Activated CD4-positive, CD25-positive, alpha-beta regulatory T cell treated with anti-CD3 and anti-CD28 coated beads, Interleukin-2, amount 50 U/mL, for 72 hours (primary cell): ENCODE measurements around the gene BMP10.

Source experiments
- DNase-seq: peaks from one replicate; pipeline ENCODE4 v3.0.0; 2021

BMP10 gene

DNA sequence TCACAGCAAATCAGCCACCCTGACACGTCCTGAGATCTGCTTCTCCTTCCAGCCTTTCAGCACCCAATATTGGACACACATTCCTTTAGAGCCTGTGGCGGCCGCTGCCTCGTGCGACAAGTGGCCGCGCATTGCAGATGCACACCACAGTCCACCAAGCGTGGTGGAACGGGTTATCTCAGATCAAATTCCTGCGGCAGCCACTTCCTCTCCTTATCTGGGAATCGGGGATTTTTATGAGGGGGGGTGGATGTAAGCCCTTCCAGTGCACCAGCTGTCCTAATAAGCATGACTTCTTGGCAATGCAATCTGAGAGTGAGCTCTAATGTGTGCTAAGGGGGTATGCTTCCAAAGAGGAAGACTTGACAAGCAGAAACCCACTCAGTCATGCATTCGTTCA, 18.3 kb upstream of the BMP10 start:
- DNase-seq = no peak

DNA sequence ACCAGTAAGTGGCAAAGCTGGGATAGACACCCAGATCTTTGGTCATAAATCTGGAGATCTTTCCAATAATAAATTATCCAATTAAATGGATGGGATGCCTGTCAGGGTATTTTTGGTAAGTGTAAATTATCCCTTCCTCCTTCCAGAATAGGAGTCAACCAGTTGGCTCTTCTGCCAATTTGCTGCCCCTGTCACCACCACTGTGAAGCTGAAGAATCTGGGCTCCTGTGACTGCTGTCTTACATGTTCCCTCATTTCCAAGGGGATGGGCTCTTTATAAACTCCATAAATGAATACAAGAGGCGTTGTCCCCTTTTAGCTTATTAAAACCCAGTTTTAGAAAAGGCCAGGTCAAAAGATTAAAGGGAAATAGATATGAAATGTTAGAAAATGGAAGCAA, 17.8 kb upstream of the BMP10 start:
- DNase-seq = no peak

DNA sequence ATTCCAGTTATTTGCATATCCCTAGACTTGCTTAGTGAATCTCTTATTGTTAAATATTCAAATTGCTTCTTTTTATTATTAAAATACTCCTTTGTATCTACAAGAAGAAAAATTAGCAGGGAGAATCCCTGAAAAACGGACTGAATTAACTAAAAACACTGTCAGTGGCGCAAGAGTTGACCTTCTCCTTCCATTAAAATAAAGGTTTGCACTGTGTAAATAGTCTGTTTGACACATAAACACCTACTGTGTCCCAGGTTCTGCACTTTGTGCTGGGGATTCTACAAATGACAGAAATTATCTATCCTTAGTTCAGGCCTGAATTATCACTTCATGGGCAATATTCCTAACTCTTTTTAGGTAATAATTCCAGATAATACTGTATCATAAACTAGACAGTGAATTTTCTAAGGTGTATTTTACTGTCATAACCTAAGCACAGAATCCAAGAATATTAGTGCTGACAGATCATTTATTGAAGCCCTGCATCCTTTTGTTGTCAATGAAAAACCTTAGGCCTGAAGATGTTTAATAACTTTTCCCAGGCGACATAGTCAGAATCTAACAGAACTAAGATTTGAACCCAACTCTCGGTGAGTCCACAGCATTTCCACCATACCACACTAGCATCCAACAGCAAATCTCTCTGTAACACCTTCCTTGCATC, 17.0 kb upstream of the BMP10 start:
- DNase-seq = no peak

DNA sequence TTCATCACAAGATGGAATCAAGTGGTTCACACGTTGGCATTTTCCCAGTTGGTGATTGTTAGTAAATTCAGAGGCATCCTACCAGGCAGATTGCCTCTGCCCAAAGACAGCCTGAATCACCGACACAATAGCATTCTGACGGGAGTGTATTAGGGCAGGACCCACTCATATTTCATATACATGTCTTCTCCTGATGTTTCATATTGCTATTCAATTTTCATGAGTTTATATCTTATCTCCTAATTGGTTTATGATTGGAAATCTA, 14.5 kb upstream of the BMP10 start:
- DNase-seq = no peak

DNA sequence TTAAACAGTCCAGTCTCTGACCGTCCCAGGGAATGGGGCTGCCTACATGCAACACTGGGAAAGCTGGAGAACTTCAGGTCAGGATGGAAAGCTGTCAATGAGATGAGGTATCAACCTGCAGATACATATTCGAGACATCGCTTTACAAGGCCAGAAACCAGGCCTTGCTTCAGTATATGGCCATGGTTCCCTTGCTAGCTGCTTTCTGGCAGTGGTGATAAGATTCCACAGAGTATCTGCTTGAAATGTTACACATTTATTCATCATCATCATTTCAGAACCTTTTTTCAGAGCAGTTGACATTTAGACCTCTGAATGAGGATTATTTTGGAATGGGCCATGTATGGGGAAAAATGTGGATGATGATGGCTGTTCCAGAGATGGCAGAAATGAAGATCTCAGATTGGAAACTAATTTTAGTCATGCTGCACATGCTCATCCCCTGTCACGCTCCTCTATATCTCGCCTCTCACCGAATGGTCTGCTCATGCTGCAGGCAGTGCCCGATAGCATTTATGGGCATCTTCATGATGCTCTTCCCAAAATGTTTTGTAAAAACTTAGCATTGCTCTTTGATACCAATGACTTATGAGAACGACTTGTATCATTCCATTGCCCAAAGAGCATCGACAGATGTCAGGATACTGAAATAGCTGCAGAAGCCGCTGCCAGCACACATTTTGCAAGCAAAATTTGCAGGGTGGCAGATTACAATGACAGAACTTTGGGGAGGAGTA, 14.0 kb upstream of the BMP10 start:
- DNase-seq = no peak

DNA sequence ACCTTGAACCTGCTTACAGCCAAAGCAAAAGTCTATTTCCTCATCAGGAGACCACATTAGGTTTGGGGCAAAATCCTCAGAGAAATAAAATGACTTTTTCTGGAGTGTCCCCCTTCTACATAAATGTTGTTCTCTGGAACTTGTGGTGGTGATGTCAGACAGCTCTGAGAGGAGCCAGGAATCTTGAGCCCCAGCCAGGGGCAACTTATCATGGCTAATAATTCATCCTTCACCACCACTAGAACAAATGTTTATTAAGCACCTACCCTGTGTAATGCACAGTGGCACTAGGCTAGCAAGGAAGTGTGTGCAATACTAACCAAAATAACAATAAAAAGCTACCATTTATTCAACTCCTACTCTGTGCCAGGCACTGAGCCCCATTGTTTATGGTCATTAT, 9.0 kb upstream of the BMP10 start:
- DNase-seq = no peak

DNA sequence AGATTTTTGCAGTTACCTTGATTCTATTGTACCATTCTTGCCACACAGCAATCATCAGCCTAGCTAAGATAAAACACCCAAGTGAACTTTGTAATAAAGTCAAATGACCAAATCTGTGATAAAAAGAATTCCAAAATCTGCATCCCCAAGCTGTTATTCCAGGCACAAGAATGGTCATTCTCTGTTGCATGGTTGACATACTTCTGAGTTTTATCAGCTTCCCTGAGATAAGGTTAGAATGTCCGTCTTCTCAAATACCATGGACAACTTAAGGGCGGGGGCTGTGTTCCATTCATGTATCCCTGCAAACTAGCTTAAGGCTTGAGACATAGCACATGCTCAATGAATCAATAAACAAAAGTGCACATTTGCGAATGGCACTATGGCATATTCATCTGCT, 8.1 kb upstream of the BMP10 start:
- no peak for DNase-seq

DNA sequence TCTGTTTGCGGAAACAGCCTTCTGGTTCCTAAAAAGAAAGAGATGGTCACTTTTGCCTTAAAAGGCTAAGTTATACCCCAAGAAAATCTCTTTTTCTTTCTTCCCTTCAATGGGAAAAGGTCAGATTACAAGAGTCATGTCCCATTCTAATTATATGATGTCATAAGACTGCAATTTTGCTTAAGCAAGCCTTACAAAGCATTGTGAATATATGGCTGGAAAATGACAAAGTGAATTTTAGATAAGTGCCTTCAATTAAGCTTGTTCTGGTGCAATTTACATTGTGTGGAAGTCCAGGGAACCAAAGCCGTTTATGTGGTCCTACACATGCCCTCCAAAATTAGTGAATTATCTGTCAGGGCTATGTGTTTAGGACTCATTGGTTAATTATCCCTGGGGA, 7.6 kb upstream of the BMP10 start:
- no peak for DNase-seq

DNA sequence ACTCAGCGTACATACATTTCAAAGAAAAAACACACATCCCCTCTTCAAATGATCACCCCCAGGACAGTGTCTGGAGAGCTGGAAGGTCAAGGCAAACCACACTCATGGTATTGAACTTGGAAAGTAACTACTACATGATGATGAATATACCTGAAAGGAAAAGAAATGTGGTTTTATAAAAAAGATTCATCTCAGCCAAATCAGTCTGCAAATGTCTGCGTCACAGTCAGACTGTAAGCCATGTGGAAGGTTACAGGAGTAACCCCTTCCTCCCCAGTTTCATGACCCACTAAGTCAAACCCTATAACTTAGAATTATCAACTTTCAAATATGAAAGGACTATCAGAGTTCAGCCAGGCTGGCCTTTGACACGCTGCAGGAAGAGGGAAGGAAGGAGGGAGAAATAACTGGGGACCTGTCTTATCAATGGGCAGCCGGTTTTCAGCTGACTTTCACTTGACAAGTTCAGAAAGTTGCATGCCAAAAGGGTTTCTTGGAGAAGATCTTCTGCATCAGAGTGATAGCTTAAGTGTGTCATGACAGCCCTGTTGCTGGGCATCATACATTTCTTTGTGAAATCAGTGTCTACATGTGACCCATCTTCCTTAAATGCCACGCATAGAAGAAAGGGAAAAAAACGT, 7.0 kb upstream of the BMP10 start:
- no peak for DNase-seq

DNA sequence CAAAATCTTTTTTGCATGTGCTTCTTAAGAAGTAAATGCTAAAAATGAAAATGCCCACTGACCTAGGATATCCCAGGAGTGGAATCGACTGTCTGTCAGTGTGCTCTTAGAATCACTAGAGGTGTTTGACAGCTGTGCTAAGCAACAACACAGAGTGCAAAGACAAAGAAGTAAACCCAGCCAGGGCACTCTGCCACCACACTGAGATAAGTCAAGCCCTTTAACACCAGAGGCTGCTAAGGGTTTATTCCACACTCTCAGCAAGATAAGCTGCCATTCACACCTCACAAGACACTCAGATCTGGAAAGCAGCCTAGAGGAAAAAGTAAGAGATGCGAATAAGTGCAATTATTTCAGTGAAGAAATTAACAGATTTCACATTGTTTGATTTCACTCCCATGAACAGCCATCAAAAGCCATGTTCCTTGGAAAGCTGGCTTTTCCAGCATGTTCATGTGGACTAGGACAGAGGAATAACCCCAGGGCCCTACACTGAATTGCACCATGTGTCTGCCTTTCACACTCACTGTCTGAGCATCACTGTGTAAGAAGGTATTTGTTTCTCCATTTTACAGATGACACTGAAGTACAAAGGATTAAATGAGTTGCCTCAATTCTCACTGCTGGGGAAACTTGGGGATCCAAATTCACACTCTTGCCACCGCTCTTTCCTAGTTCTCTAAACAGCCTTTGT, 6.0 kb upstream of the BMP10 start:
- DNase-seq = no peak

DNA sequence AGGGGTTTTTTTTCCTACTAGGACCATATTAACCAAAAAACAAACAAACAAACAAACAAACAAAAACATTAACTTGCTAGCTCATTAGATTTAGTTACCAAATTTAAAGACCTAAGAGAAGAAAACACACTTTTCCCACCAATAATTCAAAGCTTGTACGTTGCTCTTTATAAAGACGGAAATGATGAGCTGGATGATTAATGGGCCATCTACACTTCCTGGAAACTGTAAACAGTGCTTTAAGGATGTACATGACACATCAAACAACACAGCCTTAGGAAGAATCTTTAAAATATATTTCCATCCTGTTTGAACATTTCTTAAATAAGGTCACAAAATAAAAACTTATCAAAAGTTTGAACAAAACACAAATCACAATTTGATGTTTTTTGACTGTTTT, 982 bp downstream of the BMP10 start:
- no peak for DNase-seq

DNA sequence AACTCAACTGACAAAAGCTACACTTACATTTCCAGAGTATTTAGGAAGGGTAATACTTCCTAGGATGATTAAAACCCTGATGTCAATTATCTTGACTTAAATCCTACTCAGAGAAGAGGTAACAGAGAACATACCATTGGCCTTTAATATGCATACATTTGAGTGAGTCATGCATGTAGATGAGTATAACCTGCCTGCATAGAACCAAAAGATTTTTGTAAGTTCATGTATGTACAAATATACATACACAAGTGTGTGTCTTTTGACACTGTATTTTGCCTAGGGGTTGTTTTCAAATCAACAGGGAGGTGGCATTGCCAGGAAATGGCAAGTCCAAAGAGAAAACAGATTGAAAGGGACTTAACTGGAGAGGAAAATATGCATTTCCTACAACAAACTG, 6.1 kb downstream of the BMP10 start:
- DNase-seq = no peak

DNA sequence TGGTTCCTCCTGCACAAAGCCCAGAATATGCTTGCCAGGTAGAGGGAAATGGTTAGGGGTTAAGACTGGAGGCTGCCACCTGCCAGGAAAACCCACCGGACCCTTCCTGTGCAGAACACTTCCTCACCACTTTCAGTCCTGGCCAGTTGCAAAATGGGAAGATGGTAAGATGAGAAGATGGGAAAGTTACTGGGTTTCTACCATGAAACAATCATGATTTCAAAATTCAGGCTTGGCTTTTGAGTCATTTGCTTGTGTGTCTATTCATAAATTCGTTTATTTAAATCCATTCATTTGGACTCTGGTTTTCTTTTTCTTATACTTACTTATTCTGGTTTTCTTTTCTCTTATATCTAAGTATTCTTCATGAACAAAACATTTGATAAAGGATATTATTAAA, 7.2 kb downstream of the BMP10 start:
- no peak for DNase-seq

DNA sequence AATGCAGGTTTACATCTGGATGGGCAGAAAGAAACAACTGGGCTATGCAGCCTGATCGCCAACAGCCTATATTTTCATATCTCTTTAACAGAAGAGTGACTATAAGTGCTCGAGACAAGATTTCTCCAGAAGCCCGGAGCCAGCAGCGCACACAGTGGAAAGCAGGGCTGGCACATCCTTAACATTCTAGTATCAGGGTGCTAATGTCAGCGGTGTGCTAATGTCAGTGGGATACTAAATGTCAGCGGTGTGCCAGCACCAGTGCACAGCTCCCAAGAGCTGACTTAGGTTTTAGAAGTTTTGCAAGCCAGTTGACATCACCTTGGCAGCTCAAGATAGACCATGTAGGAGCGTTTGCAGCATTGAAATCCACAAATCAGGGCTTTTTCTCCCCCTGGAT, 8.3 kb downstream of the BMP10 start:
- DNase-seq = no peak

DNA sequence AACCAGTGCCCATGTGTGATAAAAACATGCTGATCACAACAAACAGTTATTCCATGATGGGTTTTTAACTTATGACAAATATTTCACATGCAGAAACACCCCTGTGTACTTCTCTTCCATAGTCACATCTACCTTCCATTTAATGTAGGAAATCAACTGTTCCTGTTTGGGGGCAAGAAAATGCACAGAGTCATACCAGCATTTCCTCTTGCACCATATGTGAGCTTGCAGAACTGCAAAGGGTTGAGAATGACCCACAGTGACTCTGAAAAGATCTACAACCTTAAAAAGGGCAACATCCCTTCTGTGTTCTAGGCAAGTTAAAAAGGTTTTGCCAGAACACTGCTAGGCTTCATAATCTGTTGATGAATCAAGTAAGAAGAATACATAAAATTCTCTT, 9.9 kb downstream of the BMP10 start:
- no peak for DNase-seq

DNA sequence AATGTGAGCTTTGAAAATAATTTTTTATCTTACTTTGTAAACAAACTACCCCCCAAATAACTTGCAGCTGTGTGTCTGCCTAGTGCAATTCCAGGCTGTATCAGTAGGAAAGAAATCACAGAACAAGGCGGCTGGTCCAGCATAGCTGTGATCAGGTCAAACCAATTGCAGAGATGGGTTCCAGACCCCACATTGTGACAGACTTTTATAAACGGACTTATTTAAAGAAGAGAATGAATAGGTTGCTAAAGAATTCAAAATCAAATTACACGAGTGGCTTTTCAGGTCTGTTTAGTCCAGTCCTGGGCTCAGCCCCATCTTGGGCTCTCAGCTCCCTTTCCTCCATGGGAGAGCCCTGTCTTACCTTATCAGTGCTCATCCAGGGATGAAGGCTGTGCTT, 11.1 kb downstream of the BMP10 start:
- DNase-seq = no peak

DNA sequence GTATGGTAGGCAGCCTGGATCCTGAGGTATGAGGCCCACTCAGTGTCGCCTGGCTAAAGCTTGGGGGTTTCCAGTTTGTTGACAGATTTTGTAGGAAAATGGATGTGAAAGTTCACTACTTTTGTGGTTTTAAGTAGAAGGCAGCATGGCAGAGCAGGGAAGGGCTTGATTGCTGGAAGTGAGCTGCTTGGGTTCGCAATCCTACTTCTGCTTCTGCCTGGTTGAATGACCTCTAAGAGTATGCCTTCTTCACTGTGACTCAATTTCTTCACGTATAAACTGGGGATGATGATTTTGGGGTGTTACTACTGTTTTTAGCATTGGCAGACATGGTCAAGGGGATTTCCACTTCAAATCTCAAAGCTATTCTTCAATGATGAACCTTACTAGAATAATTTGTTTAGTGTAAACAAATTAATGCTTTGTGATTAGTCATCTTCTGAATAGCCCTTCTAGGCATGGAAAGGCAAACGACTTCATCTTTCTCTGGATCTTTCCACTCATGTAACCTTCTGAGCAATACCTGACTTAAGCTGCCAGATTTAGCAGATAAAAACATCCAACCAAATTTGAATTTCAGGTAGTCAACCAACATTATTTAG, 13.2 kb downstream of the BMP10 start:
- DNase-seq = no peak

DNA sequence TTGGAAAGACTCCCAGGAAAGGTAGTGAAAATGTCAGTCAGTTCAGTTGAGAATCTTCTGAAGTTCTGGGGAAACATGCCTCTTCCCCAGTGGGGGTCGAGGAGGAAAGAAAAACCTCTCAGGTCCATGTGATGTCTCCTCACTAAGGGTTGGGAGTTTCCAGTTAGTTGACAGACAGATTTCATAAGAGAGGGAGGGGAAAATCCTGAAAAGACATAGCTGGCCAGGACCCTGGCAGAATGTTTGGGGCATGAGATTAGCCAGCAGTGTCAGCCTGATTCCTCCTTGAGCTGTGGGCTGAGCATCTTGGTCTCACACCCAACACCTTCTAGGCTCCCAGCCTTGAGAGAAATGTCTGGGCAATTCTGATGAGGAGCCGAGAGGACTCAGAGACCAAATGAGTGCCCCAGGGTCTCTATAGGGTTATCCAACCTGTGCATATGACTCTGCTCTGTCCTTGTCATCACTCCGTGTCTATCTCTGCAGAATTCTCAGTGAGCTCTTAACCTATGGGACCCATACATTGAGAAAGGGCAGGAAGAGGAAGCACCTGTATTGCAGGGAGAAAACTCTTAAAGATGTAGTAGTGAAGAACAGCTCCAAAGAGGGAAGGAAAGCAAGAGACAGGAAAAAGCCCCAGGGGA, 13.9 kb downstream of the BMP10 start:
- no peak for DNase-seq

DNA sequence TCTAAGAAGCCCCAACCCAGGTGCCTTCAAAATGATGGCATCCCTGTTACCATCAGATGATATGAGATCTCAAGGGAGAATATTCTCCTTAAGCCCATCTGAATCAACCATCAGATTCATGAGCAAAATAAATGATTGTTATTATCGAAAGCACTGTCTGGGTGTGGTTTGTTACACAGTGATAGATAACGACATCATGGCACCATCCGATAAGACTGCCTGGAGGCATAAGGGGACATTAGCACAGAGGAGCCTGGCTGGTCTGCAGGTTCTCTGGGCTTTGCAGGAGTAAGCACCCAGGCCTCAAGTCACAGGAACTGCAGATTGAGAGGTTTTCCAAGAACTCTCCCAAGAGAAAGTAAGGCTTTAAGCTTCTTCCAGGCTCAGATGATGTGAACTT, 15.6 kb downstream of the BMP10 start:
- no peak for DNase-seq

DNA sequence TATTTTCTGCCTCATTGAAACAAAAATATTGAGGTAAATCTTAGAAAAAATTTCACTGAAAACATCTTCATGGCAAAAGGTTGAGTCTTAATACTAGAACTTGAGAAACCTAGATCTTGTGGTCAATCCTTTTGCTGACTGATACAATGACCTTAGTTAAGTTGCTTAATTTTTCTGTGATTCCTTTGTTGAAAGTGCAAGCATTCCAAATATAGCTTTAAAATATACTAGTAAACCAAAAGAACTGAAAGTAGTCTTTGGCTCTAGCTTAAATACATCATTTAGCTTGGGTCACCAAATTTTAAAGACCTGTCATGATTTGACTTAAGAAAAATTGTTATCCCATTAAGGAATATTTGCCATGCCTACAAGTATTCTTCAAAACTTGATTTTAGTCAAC, 16.7 kb downstream of the BMP10 start:
- no peak for DNase-seq

DNA sequence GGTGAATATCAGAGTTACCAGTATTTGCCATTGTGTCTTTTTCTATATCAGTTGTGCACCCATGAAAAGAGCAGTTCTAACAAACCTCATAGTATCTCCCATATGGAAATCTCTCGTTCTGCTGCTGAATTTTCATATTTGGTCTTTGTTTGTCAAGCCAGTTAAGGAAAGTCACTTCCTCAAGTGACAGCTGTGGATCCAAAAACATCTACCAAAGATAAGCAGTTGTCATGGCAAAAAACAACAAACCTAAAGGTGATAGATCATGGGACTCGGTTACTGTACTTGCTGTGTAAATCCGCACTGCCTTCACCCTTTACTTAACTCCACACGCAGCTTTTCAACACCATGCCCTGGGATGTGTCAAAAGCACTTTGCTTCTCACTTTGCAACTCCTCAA, 17.3 kb downstream of the BMP10 start:
- DNase-seq = no peak

DNA sequence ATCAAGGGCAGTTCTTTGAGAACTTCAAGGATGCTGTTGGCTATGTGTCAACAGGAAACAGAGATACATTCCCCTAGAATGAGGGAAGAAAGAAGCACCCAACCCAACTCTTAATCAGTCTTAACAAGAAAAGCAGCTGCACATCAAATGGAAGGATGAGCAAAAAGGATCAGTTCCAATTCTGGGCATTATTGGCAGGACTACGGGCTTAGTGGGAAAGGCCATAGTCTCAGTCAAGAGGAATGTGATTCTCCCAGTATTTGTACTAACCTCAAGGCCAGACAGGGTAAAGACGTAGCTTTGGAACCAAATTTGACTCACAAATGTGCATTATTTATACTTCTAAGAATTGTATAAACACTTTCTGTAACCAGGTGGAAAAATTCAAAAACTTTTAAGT, 18.2 kb downstream of the BMP10 start:
- DNase-seq = no peak

DNA sequence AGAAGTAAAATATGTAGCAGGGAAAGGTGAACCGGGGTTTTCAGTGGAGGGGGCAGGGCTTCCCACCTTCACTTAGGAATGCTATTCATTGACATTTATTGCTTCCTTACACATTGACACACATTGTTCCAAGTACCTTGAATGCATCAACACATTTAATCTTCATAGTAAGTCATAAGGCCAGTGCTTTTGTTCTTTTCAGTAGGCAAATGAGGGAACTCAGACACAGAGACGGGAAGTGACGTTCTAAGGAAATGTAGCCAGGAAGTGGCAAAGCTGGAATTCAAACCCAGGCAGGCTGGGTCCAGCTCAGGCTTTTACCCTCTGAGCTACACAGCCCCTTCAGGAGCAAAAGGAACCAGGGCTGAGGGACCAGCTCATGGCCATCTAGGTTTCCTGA, 20.7 kb downstream of the BMP10 start:
- DNase-seq = no peak
